Endodermal cell (in vitro differentiated cells): Measurements from ENCODE around the gene RASAL2. TPM values are rescaled to one million over a fixed set of nuclear protein-coding genes. Genes with fewer than 3 reads are reported as not detected.

ENCODE experiments used
- DNase-seq: peaks from one replicate; pipeline ENCODE4 v3.0.0-alpha.2; 2017
- H3K27ac ChIP-seq: 2 replicates; pipeline ENCODE4 v1.5.1; 2013; ENCODE audit warnings: mild to moderate bottlenecking, low read depth, low read length, moderate library complexity
- H3K27me3 ChIP-seq: 2 replicates; pipeline ENCODE4 v1.6.1; 2013; ENCODE audit warnings: mild to moderate bottlenecking, low read length, moderate library complexity; ENCODE audit not compliant: insufficient read depth, control insufficient read depth, poor library complexity, severe bottlenecking
- H3K36me3 ChIP-seq: 2 replicates; pipeline ENCODE4 v1.7.0; 2013; ENCODE audit warnings: mild to moderate bottlenecking, low read length, moderate library complexity; ENCODE audit not compliant: control insufficient read depth, insufficient read depth
- H3K4me1 ChIP-seq: one replicate; pipeline ENCODE4 v1.7.0; 2013; ENCODE audit warnings: low read length; ENCODE audit not compliant: control insufficient read depth, insufficient read depth
- H3K4me3 ChIP-seq: 2 replicates; pipeline ENCODE4 v1.5.1; 2013; ENCODE audit warnings: mild to moderate bottlenecking, low read length, moderate library complexity
- H3K9ac ChIP-seq: 2 replicates; pipeline ENCODE4 v1.6.1; 2013; ENCODE audit warnings: mild to moderate bottlenecking, low read length, moderate library complexity; ENCODE audit not compliant: poor library complexity, severe bottlenecking; ENCODE audit errors: extremely low read depth
- H3K9me3 ChIP-seq: 2 replicates; pipeline ENCODE4 v1.6.1; 2013; ENCODE audit warnings: mild to moderate bottlenecking, low read length, moderate library complexity; ENCODE audit not compliant: control insufficient read depth
- H3K27ac Mint-ChIP-seq: 2 replicates; pipeline ENCODE4 v1.8.0; 2020; ENCODE audit warnings: mixed read lengths
- H3K27me3 Mint-ChIP-seq: 2 replicates; pipeline ENCODE4 v1.8.0; 2021; ENCODE audit warnings: mild to moderate bottlenecking, mixed read lengths; ENCODE audit not compliant: insufficient read depth
- H3K36me3 Mint-ChIP-seq: 2 replicates; pipeline ENCODE4 v1.8.0; 2020; ENCODE audit warnings: low read depth, mixed read lengths
- H3K4me1 Mint-ChIP-seq: 2 replicates; pipeline ENCODE4 v1.8.0; 2020; ENCODE audit warnings: mixed read lengths
- H3K4me3 Mint-ChIP-seq: 2 replicates; pipeline ENCODE4 v1.8.0; 2020; ENCODE audit warnings: mild to moderate bottlenecking, moderate library complexity, mixed read lengths
- H3K9me3 Mint-ChIP-seq: 2 replicates; pipeline ENCODE4 v1.8.0; 2020; ENCODE audit warnings: mild to moderate bottlenecking, mixed read lengths
- WGBS, 2 experiments: methylation state at CpG; one replicate each; pipeline versions ENCODE4 v1.1.5 to v1.1.7; 2013; ENCODE audit warnings: missing lambda C conversion rate in 2 of 2, mixed read lengths in 1 of 2; ENCODE audit not compliant: insufficient coverage in 1 of 2, insufficient read length in 1 of 2; 5-methylcytosine and 5-hydroxymethylcytosine counted together
- total RNA-seq, 2 donors: library from RNA; stranded (reverse); fragmentation: NEBNext Ultra II Directional in 1 of 2; extraction: Animal tissue kit (Norgen Biotek cat#: 25700) in 1 of 2; gene quantifications; 2 replicates in 1 of 2; 3 replicates in 1 of 2; pipeline ENCODE4 v1.2.1, GENCODE V29; 2021
- TF ChIP-seq, protein P1 (sequence below): fragments of 200-600 bp; sonication (generic); conservative IDR thresholded peaks from 2 replicates; pipeline ENCODE4 v1.5.0; 2021; ENCODE audit warnings: antibody characterized with exemption, mild to moderate bottlenecking

Gene RASAL2
- total RNA-seq, 2 donors from 2014 or later, result 21.8 to 22.1 TPM

- no peak for DNase-seq
- Histone ChIP-seq H3K4me1 (peaks cover 8% of the 10 kb centered on the region), H3K27ac (no peak overlapping the region), H3K4me3 (no peak overlapping the region), H3K9me3 (no peaks in the 10 kb centered on the region), H3K36me3 (peaks cover 3% of the 10 kb centered on the region), H3K27me3 (no peaks in the 10 kb centered on the region), H3K9ac (no peak overlapping the region)
- no peaks in the 10 kb centered on the region for H3K27me3 Mint-ChIP-seq
- H3K36me3 Mint-ChIP-seq, result peaks cover 11% of the 10 kb centered on the region
- 76 to 96% methylated on average over 2 of the region's 3 CpGs for WGBS, 2 experiments
- no peak overlapping the region for H3K27ac Mint-ChIP-seq
- TF ChIP-seq, protein P1, sequence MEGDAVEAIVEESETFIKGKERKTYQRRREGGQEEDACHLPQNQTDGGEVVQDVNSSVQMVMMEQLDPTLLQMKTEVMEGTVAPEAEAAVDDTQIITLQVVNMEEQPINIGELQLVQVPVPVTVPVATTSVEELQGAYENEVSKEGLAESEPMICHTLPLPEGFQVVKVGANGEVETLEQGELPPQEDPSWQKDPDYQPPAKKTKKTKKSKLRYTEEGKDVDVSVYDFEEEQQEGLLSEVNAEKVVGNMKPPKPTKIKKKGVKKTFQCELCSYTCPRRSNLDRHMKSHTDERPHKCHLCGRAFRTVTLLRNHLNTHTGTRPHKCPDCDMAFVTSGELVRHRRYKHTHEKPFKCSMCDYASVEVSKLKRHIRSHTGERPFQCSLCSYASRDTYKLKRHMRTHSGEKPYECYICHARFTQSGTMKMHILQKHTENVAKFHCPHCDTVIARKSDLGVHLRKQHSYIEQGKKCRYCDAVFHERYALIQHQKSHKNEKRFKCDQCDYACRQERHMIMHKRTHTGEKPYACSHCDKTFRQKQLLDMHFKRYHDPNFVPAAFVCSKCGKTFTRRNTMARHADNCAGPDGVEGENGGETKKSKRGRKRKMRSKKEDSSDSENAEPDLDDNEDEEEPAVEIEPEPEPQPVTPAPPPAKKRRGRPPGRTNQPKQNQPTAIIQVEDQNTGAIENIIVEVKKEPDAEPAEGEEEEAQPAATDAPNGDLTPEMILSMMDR, result no peak
- no peaks in the 10 kb centered on the region for H3K9me3 Mint-ChIP-seq
- peaks cover 21% of the 10 kb centered on the region for H3K4me1 Mint-ChIP-seq
- no peak overlapping the region for H3K4me3 Mint-ChIP-seq
These were observed 357.6 kb downstream of the RASAL2 start for GRCh38 chr1:178451529-178451928.

DNA sequence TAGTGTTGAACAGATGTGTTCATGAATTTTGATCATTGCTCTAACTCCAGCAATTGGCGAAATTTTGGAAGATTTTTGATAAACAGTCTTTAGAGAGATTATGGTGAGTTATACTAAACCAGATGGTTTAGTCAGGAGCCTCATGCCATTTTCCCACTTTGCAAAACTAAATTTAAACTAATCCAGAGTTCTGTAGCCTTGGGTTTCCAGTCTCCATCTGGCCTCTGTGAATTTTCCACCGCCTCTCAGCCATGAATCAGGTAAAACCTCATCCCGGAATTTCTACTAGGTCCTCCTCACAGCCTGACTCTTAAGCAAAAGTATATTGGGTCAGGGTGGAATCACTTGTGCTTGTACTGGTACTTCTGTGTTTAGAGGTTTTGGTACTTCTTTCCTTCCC lies 358.1 kb downstream of the RASAL2 start:
- no peaks in the 10 kb centered on the region for H3K27me3 Mint-ChIP-seq
- no peaks in the 10 kb centered on the region for H3K9me3 ChIP-seq
- H3K36me3 ChIP-seq, result peaks cover 8% of the 10 kb centered on the region
- no peaks in the 10 kb centered on the region for H3K9me3 Mint-ChIP-seq
- no peak overlapping the region for H3K27ac ChIP-seq
- H3K9ac ChIP-seq, result no peak overlapping the region
- H3K27ac Mint-ChIP-seq, result peak overlapping the region; percentile 19
- no peaks in the 10 kb centered on the region for H3K27me3 ChIP-seq
- peaks cover 12% of the 10 kb centered on the region for H3K36me3 Mint-ChIP-seq
- peaks cover 8% of the 10 kb centered on the region for H3K4me1 ChIP-seq
- H3K4me3 ChIP-seq, result no peak overlapping the region
- 95 to 100% methylated on average over 1 to 3 of the region's 3 CpGs for WGBS, 2 experiments
- H3K4me3 Mint-ChIP-seq, result no peak overlapping the region
- TF ChIP-seq, protein P1, result no peak
- H3K4me1 Mint-ChIP-seq, result peaks cover 17% of the 10 kb centered on the region
- DNase-seq, result no peak

DNA sequence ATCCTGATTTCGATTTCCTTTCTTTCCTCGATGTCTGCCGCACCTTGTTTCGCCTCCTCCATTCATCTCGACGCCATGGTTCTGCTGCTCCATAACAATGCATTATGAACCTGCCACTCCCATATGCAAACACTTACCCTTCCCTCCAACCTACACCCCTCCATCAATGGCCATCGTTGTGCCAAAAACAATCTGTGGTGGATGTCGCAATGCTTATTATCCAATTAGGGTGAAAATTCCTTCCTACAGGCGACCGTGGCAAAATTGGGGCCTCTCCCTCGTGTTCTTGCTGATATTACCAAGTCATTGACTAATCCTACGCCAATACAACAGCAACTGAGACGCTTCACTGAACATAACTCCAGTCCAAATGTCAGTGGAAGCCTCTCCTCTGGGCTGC lies 362.6 kb downstream of the RASAL2 start:
- H3K27me3 ChIP-seq, result no peaks in the 10 kb centered on the region
- Mint-ChIP-seq H3K27ac (no peak overlapping the region), H3K27me3 (no peaks in the 10 kb centered on the region), H3K36me3 (peaks cover 21% of the 10 kb centered on the region), H3K4me1 (peaks cover 16% of the 10 kb centered on the region), H3K9me3 (no peaks in the 10 kb centered on the region), H3K4me3 (no peak overlapping the region)
- no peak for DNase-seq
- peaks cover 15% of the 10 kb centered on the region for H3K36me3 ChIP-seq
- WGBS, 2 experiments, result 90 to 95% methylated on average over 12 to 13 of the region's 13 CpGs
- H3K4me3 ChIP-seq, result no peak overlapping the region
- TF ChIP-seq, protein P1, result no peak
- peaks cover 8% of the 10 kb centered on the region for H3K4me1 ChIP-seq
- no peaks in the 10 kb centered on the region for H3K9me3 ChIP-seq
- H3K27ac ChIP-seq, result no peak overlapping the region
- no peak overlapping the region for H3K9ac ChIP-seq
